NCI-H526 treated with DMSO at 0.1 percent for 48 hours (cell line): ENCODE results near the gene HS3ST4.

ENCODE experiments used
- DNase-seq: peaks from one replicate; lab custom pipeline; 2025; lab: John Stamatoyannopoulos, UW

Gene HS3ST4

GRCh38 chr16:25895380-25895779, 203.6 kb downstream of the HS3ST4 start:
- DNase-seq, result no peak

- no peak for DNase-seq
Observed at GRCh38 chr16:25896411-25896810, 204.7 kb downstream of the HS3ST4 start.

DNA sequence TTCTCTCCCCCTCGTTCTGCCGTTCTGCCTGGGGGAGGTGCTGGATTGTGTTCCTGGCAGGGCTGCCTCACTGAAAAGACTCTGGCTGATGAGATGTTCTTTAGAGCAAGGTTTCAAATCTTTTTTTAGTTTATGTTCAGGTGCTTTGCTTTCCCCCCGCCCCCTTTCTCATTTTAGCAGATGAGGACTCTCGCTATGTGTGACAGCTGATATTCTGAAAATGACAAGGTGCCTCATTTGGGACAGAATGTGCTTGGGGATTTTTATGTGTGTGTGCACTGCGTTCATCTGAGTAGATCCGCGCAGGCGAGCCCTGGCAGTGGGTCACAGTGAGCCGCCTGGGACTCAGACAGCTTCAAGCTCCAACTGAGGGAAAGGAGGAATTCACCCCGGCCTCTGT, 205.9 kb downstream of the HS3ST4 start:
- DNase-seq, result no peak

GRCh38 chr16:25905810-25906209, 214.1 kb downstream of the HS3ST4 start:
- no peak for DNase-seq

DNA sequence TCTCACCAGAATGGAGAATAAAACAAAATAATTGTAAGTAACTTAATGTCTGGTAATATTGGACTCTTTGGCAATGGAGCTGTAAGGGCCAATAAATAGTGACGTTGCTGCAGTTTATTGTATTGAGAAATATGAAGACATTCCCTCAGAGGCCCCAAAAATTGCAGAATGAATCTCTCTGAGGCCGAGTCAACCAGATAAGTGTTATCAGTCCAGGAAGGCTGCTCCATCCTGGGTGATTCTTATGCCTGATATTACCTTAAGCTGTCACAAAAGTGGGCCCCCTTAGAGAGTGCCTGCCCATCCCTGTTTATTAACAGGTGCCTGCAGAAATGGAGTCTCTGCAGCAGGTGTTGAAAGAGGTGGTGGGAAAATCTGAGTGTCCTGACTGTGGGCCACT, 219.2 kb downstream of the HS3ST4 start:
- no peak for DNase-seq

DNA sequence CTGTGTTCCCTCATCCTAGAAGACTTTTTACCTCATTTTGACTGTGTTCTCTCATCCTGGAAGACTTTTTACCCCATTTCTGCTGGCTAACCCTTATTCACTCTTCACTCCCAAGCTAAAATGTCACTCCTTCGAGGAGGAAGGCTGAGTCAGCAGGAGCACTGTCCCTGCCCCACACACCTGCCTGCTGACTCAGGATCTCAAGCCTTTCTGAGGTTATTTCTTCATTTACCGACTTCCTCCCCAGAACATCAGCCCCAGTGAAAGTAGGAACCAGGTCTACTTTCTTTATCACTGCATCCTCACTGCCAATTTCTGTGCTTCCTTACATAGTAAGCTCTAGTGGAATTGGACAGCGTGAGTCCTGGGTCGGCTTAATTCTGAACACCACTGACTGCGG, 220.6 kb downstream of the HS3ST4 start:
- no peak for DNase-seq

DNA sequence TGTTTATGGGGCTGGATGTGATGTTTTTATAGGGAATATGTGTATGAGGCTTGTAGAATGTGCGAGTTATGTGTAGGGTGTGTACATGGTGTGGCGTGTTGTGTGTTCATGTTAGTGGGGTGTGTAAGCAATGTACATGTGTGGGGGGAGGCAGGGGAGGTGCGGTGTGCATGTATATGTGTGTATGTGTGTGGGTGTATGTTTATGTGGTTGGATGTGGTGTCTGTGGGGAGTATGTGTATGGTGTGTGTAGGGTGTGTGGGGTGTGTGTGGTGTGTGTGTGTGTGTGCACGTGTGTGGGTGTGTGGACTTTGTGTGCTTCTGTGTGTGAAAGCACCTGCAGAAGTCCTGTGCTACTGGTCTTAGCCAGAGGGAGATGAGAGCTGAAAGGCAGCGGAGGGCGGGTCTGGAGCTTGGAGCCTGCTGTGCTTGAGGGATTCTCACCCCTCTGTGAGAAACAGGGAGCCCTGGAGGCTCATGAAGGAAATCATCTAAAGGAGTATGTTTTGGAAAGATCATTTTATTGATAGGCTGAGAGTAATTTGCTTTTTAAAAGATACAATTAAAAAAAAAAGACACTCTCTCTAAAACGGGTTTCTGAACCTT, 222.7 kb downstream of the HS3ST4 start:
- DNase-seq, result no peak

- no peak for DNase-seq
Observed at GRCh38 chr16:25916037-25916436, 224.3 kb downstream of the HS3ST4 start.

GRCh38 chr16:25922438-25922837, 230.7 kb downstream of the HS3ST4 start:
- peak; percentile 0 for DNase-seq

- no peak for DNase-seq
Observed at GRCh38 chr16:25925421-25925820, 233.7 kb downstream of the HS3ST4 start.

DNA sequence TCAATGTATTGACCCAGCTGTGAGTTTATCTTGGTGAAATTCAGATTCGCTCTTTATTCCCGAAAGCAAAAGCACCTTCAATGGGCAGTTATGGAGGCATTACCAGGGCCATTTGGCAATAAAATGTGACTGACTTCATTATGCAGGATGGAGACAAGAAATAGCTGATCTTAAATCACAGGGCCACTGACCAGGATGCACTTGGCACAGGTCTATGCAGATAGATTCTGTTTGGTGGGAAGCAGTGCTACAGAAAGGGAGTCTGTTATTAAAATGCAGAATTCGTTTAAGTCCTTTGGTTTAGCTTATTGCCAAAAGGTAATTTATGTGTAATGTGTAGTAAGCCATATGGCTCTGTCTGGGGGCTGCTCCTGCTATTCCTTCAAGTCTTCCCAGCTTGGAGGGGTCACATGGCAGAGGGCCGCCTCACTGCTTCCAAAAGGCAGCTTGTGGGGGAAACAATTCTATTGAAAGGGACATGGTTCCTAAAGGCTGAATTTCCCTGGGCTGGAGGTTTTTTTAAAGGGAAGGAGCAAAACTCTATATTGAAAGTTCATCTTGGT, 239.8 kb downstream of the HS3ST4 start:
- DNase-seq, result no peak

DNA sequence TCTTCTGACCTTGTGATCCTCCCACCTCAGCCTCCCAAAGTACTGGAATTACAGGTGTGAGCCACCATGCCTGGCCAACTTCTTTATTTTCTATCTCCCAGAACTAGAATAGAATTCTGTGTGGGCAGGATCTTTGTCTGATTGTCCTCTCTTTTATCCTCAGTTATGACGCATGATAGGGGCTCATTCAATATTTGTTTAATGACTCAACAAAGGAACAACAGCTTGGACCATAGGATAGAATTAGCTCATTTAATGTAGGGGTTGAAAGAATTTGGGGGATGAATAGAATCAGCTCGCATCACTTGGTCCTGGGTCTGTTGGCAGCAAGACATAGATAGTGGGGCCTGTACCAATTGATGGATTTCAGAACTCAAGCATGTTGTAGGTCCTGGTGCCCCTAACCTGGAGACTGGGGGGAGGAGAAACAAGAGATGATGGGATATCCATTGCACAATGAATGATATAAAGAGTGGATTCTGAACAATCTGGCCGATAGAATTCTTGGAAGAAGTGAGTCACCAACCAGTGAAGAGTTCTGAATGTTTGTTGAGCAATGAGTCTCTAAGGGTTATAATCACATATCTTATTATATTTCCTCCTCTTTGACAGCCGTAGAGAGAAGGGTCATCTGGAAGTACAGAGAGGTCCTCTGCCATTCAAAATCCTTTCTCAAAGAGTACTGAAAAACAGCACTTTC, 250.2 kb downstream of the HS3ST4 start:
- DNase-seq, result no peak

DNA sequence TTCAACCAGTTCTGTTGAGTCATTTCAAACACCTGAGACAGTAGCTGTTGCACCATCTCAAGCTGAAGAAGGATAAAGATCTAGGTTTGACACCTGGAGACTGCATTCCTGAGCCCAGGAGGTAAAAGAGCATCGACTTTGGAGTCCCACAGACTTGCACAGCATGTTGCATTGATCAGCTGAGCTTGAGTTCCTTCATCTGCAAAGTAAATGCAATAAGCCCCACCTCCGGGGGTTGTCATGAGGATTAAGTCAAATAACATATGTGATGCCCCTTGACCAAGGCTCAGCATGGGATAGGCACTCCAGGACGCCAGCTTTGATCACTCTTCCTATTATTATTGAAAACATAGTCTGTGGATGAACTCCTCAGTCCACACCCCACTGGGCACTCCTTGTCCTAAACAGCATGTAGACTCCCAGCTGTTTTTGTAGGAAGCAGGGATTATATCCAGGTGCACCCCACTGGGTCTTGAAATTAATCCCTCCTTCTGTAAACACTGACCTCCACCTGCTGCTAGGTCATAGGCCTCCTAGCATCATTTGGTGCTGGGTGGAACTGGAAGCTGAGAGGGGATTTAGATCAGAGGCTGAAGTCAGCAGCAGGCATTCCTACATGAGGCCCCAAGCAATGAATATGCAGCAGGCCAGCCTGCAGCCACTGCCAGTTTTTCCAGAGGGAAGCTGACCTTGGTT, 259.0 kb downstream of the HS3ST4 start:
- no peak for DNase-seq

DNA sequence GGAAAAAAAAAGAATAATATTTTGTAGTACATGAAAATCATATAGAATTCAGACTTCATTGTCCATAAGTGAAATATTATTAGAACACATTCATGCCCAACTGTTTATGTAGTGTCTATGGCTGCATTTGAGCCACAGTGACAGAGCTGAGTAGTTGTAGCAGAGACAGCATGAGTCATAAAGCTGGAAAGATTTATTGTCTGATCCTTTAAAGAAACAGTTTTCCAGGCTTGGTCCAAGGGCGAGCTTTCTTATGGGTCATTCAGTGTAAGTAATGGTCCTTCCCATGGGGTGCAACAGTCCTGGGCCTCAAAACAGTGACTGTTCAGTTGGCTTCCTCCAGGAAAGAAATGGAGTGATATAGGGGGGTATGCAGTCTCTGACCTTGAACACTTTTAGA, 260.2 kb downstream of the HS3ST4 start:
- no peak for DNase-seq

DNA sequence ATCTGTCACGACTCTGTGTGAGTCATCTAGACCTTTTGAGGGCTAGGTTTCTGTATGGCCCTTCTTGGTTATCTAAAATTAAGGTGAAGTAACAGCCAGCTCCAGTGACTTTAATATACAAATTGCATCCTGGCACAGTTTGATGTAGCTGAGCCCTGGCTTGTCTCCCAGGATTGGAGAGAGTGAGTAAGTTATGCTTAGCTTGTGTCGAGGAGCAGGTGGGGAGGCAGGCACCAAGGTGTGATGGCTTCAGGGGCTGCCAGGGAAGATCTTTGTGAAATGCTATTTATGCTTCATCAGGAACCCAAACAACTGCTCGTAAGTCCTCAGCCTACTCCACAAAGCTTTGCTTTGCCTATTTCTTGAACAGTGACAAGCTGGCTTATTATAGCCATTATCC, 261.2 kb downstream of the HS3ST4 start:
- no peak for DNase-seq

GRCh38 chr16:25957707-25958106, 265.9 kb downstream of the HS3ST4 start:
- DNase-seq, result no peak

GRCh38 chr16:25959221-25959620, 267.5 kb downstream of the HS3ST4 start:
- no peak for DNase-seq

GRCh38 chr16:25966172-25967097, 274.7 kb downstream of the HS3ST4 start:
- DNase-seq, result no peak

GRCh38 chr16:25977121-25977520, 285.4 kb downstream of the HS3ST4 start:
- no peak for DNase-seq

DNA sequence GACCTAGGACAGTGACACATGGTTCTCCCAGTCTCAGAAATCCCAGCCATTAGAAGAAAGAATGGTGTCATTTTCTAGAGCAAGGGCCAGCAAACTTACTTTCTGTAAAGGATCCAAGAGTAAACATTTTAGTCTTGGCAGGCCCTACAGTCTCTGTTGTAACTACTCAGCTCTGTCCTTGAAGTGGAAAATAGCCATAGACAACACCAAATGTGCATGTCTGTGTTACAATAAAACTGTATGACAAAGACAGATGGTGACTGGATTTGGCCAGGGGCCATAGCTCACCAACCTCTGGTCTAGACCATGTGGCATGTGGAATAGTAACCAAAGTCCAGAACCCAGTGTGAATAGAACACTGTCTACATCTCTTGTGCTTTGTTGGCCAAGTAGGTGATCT, 286.5 kb downstream of the HS3ST4 start:
- no peak for DNase-seq

- peak; percentile 42 for DNase-seq
Observed at GRCh38 chr16:25988084-25988483, 296.3 kb downstream of the HS3ST4 start.

DNA sequence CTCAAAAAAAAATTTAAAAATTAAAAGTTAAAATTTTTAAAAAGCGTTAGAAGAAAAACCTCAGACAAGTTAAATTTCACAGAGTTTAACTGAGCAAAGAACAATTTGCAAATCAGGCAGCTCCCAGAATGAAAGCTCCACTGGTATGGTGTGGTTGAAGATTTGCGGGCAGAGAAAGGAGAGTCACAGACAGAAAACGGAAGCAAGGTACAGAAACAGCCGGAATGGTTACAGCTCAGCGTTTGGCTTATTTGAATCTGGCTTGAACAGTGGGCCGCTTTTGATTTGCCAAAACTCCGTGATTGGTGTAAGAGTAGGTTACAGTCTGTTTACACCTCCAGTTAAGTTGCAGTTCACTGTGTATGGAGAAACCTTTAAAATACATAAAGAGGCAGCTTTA, 297.1 kb downstream of the HS3ST4 start:
- DNase-seq, result no peak
